22Rv1 (cell line): ENCODE data around the gene SERPIND1.
"Not testable (repeated sequence)": the region's sequence is repeated elsewhere in the genome, so short reads cannot be mapped to it uniquely, and the experiment has no call there.

Source experiments
- H3K27ac ChIP-seq: fragments of 450-650 bp; 2 replicates; pipeline ENCODE4 v1.5.1; 2017
- CTCF ChIP-seq: fragments of 450-650 bp; IDR thresholded peaks from 2 replicates; pipeline ENCODE4 v1.5.1; 2017; ENCODE audit warnings: mild to moderate bottlenecking
- ZFX ChIP-seq: fragments of 450-650 bp; IDR thresholded peaks from 2 replicates; pipeline ENCODE4 v1.6.1; 2017; ENCODE audit warnings: antibody characterized with exemption, borderline replicate concordance

Gene SERPIND1

DNA sequence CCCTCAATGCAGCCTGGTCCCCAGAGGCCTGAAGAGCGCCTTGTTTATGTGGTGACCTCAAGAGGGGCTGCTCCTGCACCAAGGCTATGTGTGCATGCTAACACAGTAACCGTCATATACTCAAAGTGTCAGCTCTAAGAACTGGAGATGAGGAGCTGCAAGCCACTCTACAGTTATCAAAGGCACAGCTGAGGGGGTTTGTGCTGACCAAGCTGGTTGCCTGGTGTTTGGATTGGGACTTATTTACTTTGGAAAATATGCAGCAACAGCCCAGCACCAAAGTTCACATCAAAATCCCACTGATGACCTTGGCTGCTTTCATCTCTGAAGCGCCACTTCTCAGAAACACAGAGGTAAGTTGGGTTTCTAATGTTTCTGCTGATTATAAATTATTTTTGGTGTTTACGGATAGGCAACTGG, at the start of gene SERPIND1:
Gene SERPIND1 (plus strand): TSS at position 321 of the 420 bp plus-strand sequence. CDS start 5,200 bp downstream, outside the sequence.
- no peak within 1 kb of the TSS for H3K27ac ChIP-seq
- TF ChIP-seq CTCF: no peak
- no peak for TF ChIP-seq ZFX

DNA sequence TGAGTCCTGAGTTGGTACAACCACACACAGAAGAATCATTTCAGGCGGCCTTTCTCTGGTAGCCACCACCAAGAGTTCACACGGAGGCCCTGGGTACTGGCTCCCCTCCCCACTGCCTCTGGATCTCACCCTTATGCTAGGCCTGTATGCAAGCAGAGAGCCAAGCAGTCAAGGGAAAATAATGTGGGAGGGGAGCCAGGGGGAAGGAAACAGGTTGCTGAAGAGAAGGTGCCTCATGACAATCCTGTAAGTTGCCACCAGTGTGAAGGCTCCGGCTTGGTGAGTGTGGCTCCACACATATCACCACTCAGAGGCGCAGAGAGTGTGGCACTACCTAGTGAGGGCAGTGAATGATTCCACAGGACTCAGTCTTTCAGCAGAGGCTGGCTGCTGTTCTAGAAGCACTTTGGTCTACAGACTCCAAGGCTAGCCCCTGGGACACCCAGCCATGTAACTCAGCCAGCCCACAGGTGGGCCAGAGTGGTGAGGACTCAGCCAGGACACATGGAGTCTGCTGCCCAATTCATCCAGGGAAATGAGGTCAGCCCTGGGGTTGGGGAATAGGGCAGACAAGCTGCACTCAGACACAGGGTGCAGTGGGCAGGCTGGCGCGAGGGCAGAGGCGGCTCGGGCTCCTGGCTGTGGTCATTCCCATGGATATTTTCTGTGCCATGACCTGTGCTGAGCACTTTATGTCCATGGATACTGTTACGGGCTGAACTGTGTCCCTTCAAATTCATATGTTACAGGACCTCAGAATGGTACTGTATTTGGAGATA, 49.0 kb upstream of the SERPIND1 start:
- no peak overlapping the region for H3K27ac ChIP-seq
- TF ChIP-seq CTCF: no peak
- TF ChIP-seq ZFX: no peak

GRCh38 chr22:20725987-20726558, 47.8 kb upstream of the SERPIND1 start:
- H3K27ac ChIP-seq: no peak overlapping the region
- TF ChIP-seq CTCF (no peak), ZFX (no peak)

DNA sequence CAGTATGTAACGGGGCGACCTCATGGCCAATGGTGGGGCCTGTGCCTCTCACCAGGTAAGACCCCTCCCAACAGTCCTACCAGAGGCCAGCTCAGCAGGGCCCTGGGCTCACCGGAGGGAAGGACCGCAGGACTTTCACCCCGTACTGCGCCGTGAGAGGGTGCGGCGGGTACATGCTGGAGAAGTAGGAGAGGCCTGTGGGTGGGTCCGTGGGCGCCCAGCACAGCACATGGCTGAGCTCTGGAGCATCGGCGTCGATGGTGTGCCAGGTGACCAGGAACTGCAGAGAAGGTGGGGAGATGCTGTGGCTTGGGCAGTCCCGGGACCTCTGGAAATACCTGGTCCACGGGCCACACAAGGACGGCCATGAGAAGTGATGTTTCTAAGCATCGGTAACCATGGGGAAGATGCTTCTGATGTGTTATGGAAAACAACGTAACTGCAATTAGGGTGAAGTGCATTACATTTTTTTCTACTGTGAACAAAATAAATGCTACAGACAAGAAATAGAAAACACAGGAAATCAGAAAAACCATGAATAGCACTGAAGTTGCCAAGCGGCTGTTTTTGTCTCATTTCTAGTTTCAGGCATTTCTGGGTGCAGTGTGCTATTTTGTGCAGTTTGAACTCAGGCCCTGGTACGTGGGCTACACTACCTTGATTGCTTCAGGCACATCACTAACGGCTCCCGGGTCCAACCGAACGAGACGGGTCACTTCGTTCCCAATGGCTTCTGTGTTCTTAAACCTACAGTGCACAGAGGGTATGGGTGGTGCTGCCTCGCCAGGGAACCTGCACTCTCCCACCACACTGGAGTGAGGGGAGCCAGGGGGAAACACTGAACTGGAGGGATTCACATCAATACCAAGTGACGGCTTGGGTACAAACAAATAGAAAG, 46.5 kb upstream of the SERPIND1 start:
- no peak overlapping the region for H3K27ac ChIP-seq
- TF ChIP-seq ZFX (no peak), CTCF (no peak)

DNA sequence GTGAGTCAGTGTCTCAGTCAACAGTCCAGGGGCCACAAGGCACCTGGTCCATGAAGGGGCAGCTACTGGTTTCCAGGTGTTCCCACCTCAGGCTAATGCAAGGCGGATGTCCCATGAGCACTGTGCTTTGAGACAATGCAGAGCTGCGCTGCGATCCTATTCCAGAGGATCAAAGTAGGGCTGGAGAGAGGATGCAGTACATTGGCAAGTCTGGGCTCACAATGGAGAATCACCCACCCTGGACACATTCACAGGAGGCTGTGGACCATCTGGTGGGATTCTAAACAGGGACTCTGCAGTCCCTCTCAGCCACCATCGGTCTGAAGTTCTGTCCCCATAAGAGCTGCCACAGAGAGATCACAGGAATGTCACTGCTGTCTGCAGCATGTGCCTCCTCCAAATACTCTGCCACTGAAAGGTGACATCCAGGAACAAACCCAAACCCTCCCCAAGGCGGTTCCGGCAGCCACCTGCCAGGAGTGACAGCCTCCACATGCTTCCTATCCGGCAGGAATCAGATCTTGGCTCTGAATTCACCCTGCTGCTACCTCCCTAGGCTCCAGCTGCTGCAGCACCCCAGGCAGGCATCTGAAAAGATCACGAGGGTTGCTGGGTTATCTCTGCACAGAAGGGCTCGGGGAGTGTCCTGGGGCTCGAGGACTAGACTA, 45.3 kb upstream of the SERPIND1 start:
- TF ChIP-seq ZFX (no peak), CTCF (no peak)
- H3K27ac ChIP-seq: no peak overlapping the region

- no peak overlapping the region for H3K27ac ChIP-seq
- no peak for TF ChIP-seq CTCF
- no peak for TF ChIP-seq ZFX
Measured at GRCh38 chr22:20729194-20729593, 44.7 kb upstream of the SERPIND1 start.

DNA sequence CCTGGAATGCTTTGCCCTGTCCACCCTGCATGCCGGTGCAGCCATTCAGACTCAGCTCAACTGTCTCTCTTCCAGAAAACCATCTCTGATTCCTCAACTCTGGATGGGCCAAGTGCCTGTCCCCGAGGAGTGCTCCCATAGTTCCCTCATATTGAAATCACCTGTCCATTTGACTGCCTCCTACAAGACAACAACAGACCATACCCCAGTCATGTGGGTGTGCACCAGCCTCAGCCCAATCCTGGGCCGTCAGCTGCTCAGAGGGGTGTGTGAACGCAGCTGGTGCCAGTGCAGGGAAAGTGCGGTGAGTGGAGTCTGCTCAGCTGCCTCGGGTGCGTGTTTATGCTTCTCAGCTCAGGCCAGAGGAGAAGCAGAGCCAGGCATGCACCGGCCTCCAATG, 41.5 kb upstream of the SERPIND1 start:
- not testable (repeated sequence) for H3K27ac ChIP-seq

- not testable (repeated sequence) for H3K27ac ChIP-seq
Measured at GRCh38 chr22:20735356-20736162, 38.4 kb upstream of the SERPIND1 start.

DNA sequence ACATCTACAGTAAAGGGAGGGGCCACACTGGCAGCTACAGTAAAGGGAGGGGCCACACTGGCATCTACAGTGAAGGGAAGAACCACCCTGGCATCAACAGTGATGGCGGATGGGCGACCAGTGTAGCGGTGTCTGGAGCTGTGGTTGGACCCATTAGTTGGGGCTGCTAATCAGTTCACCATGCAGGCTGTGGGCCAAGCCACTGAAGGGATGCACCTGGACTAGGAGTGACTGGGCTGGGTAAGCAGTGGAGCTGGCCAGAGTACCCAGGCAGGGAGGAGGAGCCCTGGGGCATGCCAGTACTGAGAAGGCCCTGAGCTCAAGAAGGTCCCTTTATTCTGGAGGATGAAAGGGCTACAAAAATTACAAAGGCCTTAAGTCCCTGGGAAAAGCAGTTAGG, 37.0 kb upstream of the SERPIND1 start:
- not testable (repeated sequence) for H3K27ac ChIP-seq
